Activated gamma-delta T cell treated with anti-CD3 and anti-CD28 coated beads, Interleukin-2, amount 50 U/mL, for 16 hours (primary cell): ENCODE measurements around the gene GRIA1.

Experiments
- DNase-seq: peaks from one replicate; pipeline ENCODE4 v3.0.0-alpha.2; 2020; ENCODE audit warnings: low read depth

Gene GRIA1

GRCh38 chr5:153780876-153781705 is 290.6 kb downstream of the GRIA1 start:
- DNase-seq: no peak

- no peak for DNase-seq
Observed at GRCh38 chr5:153782589-153783361, 292.3 kb downstream of the GRIA1 start.

- DNase-seq: no peak
Observed at GRCh38 chr5:153783362-153783658, 292.8 kb downstream of the GRIA1 start.

- no peak for DNase-seq
Observed at GRCh38 chr5:153784277-153784676, 293.8 kb downstream of the GRIA1 start.

- no peak for DNase-seq
Observed at GRCh38 chr5:153791339-153791738, 300.9 kb downstream of the GRIA1 start.

- no peak for DNase-seq
Observed at GRCh38 chr5:153792305-153792704, 301.8 kb downstream of the GRIA1 start.

GRCh38 chr5:153793699-153794098 is 303.2 kb downstream of the GRIA1 start:
- no peak for DNase-seq

- DNase-seq: no peak
Observed at GRCh38 chr5:153794327-153794726, 303.9 kb downstream of the GRIA1 start.

GRCh38 chr5:153796527-153796926 is 306.1 kb downstream of the GRIA1 start:
- DNase-seq: no peak

- no peak for DNase-seq
Observed at GRCh38 chr5:153797484-153797883, 307.0 kb downstream of the GRIA1 start.

- DNase-seq: no peak
Observed at GRCh38 chr5:153798830-153799229, 308.4 kb downstream of the GRIA1 start.

GRCh38 chr5:153799466-153799865 is 309.0 kb downstream of the GRIA1 start:
- DNase-seq: no peak

- no peak for DNase-seq
Observed at GRCh38 chr5:153802050-153802821, 311.8 kb downstream of the GRIA1 start.

- DNase-seq: no peak
Observed at GRCh38 chr5:153807801-153808200, 317.3 kb downstream of the GRIA1 start.

GRCh38 chr5:153809166-153809565 is 318.7 kb downstream of the GRIA1 start:
- no peak for DNase-seq

GRCh38 chr5:153813901-153814300 is 323.4 kb downstream of the GRIA1 start:
- DNase-seq: no peak

GRCh38 chr5:153816870-153817269 is 326.4 kb downstream of the GRIA1 start:
- no peak for DNase-seq

- DNase-seq: no peak
Observed at GRCh38 chr5:153818626-153819025, 328.2 kb downstream of the GRIA1 start.

- DNase-seq: no peak
Observed at GRCh38 chr5:153823036-153823435, 332.6 kb downstream of the GRIA1 start.

- no peak for DNase-seq
Observed at GRCh38 chr5:153824909-153825308, 334.4 kb downstream of the GRIA1 start.

- DNase-seq: no peak
Observed at GRCh38 chr5:153827397-153827796, 336.9 kb downstream of the GRIA1 start.

- no peak for DNase-seq
Observed at GRCh38 chr5:153829510-153830065, 339.1 kb downstream of the GRIA1 start.
